Cortex of kidney (tissue), 1 donor: Measurements from ENCODE around the gene NLGN3.

Source experiments
- DNase-seq: peaks from one replicate; lab custom pipeline; 2025; lab: John Stamatoyannopoulos, UW

NLGN3 gene

DNA sequence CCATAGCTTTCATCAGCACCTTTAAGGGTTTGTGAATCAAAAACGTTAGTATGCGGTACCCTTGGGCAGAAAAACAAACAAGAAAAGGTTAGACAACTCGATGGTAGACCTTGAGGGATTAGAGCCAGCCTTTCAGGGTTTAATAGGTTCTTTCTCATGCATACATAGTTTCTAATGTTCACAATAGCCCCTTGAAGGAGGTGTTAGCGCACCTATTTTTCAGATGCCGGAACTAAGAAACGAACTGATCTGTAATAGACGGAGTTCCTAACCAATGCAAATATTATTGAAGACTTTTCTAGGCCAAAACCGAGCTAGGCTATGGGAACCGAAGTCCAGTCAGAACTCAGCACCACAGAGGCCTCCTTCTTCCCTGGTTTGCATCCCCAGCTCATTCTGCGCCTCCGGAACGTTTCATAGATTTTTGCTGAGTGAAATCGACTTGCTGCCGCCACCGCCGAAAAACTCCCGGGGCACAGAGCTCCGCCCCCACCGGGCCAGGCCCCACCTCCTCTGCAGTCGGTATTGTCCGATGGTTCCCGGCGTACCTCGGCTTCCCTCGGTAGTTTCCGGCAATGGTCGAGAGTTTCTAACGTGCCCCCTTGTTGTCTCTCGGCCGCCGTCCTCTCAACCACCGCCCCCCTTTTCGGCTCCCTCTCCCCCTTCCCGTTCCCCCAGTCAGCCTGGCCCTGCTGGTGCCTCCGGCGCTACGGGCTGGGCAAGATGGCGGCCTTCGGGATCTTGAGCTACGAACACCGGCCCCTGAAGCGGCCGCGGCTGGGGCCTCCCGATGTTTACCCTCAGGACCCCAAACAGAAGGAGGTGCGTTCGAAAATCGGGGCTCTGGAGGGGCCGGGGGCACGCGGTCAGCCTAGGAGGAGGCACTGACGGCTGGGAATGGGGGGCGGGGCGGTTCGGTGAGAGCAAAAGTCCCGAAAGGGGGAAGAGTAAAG lies 26.3 kb upstream of the NLGN3 start, which contains the start of gene MED12:
MED12 (plus strand) TSS at position 565 of the 953 bp plus-strand sequence; CDS start at position 724, 159 bp downstream.
- DNase-seq: no peak

- DNase-seq: no peak
Observed at GRCh38 chrX:71118985-71119535, 25.6 kb upstream of the NLGN3 start.

GRCh38 chrX:71128166-71128833 lies 16.3 kb upstream of the NLGN3 start:
- DNase-seq: no peak

DNA sequence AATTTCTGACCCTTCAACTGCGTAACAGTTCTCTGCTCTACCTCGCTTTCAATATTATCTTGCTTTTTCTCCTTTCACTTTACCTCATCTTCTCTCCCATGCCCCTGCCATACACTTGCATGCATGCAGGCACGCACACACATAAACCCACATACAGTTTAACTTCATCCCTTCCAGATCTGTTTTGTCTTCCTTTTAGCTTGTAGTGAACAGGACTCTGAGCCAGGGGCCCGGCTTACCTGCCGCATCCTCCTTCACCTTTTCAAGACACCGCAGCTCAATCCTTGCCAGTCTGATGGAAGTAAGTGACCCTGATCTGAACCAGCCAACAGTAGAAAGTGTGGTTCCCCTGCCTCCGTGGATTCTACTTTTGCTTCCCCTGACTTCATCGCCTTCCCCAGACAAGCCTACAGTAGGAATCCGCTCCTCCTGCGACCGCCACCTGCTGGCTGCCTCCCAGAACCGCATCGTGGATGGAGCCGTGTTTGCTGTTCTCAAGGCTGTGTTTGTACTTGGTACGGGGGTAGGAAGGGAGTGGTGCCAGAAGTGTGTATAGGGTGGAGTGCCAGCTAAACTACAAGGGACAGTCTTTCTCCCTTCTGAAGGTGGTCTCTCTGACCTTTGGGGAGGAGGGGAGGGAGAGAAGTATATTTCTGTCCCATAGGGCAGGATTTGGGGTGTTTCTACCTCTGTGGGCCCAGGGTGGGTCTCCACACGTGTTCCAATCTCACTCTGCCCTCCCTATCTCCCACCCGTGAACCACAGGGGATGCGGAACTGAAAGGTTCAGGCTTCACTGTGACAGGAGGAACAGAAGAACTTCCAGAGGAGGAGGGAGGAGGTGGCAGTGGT lies 15.5 kb upstream of the NLGN3 start:
- DNase-seq: no peak

DNA sequence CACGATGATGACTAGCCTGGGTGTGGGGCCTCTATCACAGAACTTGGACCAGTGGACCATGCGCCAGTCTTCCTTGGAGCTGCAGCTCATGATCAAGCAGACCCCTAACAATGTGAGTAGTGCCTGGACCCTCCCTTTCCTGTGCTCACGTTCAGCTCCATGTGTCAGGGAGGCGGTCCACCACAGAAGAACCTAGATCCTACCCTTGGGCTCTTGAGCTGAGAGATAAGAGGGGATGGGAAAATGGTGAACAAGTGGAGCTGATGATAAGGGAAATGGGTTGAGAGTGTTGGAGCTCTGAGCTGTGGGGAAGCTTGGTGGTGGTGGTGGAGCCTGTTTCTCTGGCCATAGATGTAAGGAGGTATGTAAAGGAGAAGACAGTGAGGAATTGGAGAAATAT lies 13.1 kb upstream of the NLGN3 start:
- DNase-seq: no peak

DNA sequence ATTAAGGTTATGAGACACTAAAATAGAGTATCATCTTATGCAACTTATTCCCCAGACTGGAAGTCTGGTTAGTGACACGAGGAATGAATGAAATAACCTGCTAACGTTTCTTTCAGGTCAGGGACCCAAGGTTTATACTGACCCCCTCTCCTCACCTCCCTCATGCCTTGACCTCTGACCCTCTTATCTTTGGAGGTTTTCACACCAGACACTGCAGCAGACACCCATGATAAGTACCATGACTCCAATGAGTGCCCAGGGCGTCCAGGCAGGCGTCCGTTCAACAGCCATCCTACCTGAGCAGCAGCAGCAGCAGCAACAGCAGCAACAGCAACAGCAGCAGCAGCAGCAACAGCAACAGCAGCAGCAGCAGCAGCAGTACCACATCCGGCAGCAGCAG lies 4.2 kb upstream of the NLGN3 start:
- no peak for DNase-seq

DNA sequence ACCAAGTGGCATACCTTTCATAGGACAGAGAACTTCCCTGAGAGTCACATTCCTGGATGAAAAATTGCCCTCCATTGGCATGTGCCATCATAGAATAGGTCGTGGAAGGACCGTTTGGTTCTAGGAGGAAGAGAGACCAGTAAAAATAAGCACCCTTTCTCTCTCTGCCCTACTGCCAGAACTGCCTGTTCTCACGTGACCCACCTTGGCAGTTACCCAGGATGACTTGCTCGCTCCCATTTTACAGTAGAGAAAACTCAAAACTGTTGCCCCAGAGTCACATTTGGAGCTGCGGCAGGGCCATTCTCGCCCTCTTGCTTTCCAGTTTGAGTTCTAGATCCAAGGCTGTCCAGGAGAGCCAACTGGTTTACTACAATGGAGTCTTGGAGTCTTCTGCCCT lies 1.1 kb upstream of the NLGN3 start:
- DNase-seq: no peak

- DNase-seq: no peak
Observed at GRCh38 chrX:71147496-71148277, 3.0 kb downstream of the NLGN3 start.

- no peak for DNase-seq
Observed at GRCh38 chrX:71148278-71148663, 3.6 kb downstream of the NLGN3 start.

- DNase-seq: no peak
Observed at GRCh38 chrX:71151366-71151765, 6.7 kb downstream of the NLGN3 start.

DNA sequence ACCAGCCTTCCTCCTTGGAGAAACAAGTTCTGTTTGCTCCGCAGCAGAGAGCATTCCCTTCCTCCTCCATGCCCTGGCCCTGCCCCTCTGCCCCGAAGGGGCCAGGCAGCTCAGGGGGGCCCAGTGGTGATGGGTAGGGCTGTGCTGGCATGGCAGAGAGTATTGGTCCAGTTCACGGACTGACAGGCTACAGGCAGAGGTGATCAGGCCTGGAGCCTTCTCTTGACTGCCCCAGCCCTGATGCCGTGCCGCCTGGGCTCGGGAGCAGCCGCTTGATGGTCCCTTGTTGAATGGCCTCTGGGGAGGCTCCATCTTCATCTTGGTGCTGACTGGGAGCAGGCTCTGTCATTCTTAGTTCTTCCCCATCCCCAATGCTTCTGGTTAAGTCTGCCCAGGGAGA lies 9.6 kb downstream of the NLGN3 start:
- no peak for DNase-seq

DNA sequence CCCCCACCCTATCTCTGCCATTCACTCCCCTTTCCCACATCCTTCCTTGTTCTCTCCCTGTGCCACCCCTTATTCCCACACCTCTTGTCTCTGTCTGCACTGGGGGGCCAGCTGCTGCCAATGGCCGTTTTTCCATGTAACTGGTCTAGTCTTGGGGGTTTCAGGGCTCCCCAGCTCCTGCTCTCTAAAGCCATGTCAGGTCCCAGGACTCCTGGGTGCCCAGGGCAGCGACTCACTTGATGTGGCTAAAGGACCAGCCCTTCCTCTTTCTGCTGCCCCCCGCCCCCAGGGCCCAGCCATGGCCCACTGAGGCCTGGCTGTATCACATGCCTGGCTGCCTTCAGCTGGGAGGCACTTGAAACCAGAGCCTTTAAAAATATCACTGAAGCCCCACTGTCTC lies 10.0 kb downstream of the NLGN3 start:
- DNase-seq: no peak

GRCh38 chrX:71158603-71159002 lies 14.0 kb downstream of the NLGN3 start:
- no peak for DNase-seq

- DNase-seq: no peak
Observed at GRCh38 chrX:71159335-71159734, 14.7 kb downstream of the NLGN3 start.

GRCh38 chrX:71160475-71160874 lies 15.8 kb downstream of the NLGN3 start:
- DNase-seq: no peak

DNA sequence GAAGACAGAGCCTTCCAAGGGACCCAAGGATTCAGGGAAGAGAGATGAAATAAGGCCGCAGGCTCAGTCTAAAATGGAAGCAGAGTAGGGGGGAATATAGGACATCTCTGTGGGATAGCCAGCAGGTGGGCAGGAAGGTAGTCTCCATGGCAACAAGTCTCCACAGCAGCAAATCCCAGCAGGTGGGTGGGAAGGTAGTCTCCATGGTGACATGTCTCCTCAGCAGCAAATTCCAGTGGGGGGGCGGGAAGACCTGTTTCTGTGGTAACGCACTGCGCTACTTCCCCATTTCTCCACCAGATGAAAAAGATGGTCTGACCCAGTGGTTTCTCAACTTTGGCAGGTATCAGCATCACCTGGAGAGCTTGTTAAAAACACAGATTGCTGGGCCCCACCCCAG lies 18.3 kb downstream of the NLGN3 start:
- DNase-seq: no peak

- DNase-seq: no peak
Observed at GRCh38 chrX:71164071-71164470, 19.4 kb downstream of the NLGN3 start.

GRCh38 chrX:71166461-71166860 lies 21.8 kb downstream of the NLGN3 start:
- DNase-seq: no peak

GRCh38 chrX:71167031-71167781 lies 22.6 kb downstream of the NLGN3 start:
- no peak for DNase-seq

- DNase-seq: no peak
Observed at GRCh38 chrX:71168134-71168533, 23.5 kb downstream of the NLGN3 start.
